Measurements from ENCODE around the gene MPND.

Gene MPND

GRCh38 chr19:4409123-4409933, 66.0 kb downstream of the MPND start:
- DNase-seq = no peak
